Right forelimb (tissue), 1 donor: Measurements from ENCODE around the gene DIO2.

Source experiments
- DNase-seq: peaks from one replicate; pipeline ENCODE4 v3.0.0-alpha.2; 2018

DIO2 gene

DNA sequence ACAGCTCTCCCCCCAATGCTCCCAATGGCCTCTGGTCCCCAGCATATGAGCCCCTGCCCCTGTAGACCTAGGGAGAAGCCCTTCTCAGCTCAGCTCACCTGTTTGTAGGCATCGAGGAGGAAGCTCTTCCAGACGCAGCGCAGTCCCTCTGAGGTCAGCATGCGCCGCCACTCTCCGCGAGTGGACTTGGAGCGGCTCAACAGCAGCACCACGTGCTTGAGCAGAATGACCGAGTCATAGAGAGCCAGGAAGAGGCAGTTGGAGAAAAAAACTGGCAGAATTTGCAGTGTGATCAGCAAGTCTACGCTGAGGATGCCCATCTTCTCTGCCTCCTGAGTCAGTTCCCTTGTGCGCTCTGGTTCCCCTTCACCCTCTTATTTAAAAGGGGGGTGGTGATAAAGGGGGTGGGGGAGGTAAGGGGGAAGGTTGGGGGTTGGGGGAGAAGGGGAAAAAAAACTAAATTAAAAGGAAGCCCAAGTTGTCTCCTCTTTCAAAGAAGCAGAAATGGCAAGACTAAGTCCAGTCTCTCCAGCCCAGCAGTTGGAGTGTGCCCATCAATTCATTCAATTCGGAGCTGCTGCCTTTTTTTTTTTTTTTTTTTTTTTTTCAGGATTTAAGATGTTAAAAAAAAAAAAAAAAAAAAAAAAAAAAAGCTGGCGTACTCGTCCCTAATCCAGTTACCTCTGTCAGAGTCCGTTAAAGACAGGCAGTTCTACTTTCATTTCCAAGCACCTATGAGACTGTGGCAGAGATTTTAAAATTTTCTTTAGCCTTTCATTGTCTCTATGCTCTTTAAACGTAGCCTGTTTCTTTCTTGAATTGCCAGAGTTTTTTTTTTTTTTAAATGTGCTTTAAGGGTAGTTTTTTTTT is at the start of gene DIO2:
Gene DIO2 (minus strand): TSS at position 352 of the 870 bp plus-strand sequence. CDS start 32 bp downstream, at position 320.
- no peak for DNase-seq

DNA sequence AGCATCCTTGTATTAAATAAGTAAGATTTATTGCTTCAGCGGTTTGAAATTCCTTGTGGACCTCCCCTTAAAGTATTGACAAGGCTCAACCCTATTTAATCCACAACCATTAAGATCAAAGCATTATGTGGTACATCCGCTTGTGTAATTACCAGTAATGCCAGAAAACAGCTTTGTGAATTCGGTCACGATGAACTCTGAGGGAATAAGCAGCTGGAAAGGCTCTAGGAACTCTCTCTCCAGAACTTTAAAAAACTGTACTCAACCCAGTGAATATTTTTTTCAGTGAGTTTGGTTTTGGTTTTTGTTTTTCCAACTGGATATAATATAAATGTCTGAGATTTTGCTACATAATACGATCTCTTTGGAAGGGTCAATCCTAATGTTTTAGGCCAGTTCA is 49.3 kb upstream of the DIO2 start:
- no peak for DNase-seq

DNA sequence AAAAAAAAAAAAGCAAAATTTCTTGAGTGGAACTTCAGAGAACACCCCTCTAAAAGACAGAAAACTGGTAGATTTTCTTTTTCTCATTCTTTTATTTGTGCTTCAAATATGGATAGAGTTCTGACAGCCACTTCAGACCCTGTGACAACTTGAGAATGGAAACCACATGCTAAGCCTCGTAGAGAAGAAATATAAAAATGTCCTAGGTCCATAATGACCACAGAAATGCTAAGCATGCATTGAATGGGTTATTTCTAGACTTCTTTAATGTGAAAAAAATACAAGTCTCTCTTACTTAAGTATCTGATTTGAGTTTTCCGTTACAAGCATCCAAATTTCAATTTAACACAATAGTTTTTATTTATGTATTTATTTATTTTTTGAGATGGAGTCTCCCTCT is 28.3 kb upstream of the DIO2 start:
- DNase-seq = no peak

DNA sequence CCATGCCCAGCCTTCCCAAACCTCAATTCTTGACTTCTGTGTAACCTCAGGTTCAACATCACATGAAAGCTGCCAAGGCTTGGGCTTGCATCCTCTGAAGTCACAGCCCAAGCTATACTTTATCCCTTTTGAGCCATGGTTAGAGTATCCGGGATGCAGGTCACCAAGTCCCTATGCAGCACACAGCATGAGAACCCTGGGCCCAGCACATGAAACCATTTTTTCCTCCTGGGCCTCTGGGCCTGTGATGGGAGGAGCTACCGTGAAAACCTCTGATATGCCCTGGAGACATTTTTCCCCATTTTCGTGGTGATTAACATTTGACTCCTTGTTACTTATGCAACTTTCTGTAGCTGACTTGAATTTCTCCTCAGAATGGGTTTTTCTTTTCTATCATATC is 25.8 kb upstream of the DIO2 start:
- DNase-seq = no peak

GRCh38 chr14:80233470-80234089 is 22.3 kb upstream of the DIO2 start:
- no peak for DNase-seq

DNA sequence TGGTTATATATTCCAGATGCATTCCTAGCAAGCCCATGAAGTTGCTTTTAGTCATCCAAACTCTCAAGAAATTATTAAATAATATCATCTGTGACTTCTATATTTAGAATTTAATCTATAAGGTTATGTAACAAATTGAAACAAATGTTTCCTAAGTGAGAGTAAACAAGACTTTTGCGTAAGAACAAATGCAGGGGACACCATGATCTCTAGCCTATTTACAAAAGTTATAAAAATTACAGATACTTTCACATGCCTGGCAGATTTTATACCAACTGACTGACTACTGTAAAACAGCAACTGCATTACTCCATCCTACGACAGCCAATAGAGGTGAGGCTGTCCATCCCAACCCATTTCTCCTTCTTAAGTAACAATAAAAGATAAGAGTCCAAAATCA is 20.4 kb upstream of the DIO2 start:
- DNase-seq = no peak

GRCh38 chr14:80223696-80224465 is 12.6 kb upstream of the DIO2 start:
- no peak for DNase-seq

DNA sequence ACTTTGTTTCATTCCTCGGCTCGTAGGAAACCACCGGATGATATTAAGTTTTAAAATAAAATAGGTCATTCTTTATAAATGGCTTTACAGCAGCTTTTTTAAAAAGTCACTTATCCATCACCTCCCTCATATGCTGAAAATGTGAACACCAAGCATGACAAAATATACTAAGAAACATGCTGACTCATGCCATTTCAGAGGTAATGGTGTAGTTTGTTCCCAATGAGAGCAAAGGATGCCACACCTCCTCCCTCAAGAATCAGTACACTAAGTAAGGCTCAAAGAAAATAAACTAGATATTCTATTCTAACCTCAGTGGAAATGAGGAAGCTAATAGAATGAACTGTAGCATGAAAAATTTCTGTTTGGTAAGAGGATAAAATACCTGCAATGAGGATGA is 5.5 kb upstream of the DIO2 start:
- no peak for DNase-seq

DNA sequence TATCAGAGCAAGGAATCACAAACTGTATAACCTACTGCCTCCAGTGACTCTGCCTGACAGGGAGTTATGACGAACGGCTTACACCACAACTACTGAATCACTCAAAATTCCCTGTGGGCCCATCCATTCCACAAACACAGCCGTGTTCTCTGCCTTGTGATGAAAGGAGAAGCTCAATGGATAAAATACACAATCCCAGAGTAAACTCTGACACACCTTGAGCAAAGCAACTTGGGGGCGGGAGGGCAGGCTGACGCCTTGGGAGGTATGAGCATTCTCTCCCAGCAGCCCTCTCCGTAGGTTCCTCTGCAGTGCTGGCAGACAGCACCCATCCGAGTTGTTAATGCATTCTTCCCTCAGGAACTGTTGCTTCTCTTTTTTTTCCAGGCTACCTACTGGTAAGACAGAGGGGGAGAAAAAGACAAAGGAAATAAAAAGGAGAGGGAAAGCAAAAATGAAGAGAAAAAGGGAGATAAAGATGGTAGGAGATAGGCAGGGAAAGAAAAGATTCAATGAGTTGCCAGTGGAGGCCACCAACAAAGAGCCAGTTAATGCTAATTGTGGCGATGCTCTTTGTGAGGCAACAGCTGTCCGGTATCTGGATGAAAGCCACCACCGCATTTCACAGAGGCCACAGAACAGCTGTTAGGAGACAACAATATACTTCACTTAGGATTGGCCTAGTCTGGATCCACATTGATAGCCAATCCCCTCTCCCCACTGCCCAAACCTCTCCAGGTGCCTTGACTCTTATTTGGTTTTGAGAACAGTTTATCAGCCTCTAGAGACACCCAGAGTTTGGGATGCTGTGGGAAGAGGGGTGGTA is 4.7 kb upstream of the DIO2 start:
- DNase-seq = peak; percentile 51

DNA sequence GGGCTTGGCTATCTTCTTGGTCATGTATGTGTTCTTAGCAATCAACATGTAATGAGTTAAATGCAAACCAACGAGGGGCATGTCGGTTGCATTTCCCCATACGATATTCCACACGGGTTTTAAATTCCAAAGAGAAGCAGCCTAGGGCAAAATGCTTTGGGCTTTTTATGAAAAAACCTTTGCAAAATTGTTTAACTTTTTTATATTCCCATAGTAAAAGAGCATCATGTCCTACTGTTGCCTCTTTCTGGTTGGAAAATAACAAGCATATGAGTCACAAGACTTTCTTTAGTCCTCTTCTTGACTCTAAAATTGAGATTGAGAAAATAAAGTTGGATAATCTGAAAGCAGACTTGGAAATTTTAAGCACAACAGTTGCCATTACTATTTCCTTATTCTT is 3.8 kb upstream of the DIO2 start:
- DNase-seq = no peak

DNA sequence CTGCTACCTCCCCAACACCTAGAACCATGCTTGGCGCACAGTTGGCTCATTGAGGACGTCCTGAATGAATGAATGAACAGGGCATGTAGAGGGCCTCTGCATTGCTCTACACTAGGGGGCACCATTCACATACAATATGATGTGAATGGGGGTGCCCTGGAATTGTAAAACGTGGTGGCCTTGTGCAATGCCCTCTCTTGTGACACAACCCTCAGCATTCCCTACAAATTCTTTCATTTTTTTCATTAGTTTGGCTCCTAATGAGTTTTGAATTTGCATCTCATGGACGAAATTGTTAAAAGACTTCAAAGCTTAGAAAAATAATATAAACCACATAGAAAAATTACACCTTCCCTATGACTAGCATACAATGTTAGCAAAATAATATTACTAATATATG is 2.3 kb upstream of the DIO2 start:
- DNase-seq = no peak

- no peak for DNase-seq
These were observed 706 bp upstream of the DIO2 start for GRCh38 chr14:80212023-80212397.

- DNase-seq = no peak
These were observed 2.8 kb downstream of the DIO2 start for GRCh38 chr14:80208461-80208860.

GRCh38 chr14:80206351-80207080 is 4.8 kb downstream of the DIO2 start:
- no peak for DNase-seq

DNA sequence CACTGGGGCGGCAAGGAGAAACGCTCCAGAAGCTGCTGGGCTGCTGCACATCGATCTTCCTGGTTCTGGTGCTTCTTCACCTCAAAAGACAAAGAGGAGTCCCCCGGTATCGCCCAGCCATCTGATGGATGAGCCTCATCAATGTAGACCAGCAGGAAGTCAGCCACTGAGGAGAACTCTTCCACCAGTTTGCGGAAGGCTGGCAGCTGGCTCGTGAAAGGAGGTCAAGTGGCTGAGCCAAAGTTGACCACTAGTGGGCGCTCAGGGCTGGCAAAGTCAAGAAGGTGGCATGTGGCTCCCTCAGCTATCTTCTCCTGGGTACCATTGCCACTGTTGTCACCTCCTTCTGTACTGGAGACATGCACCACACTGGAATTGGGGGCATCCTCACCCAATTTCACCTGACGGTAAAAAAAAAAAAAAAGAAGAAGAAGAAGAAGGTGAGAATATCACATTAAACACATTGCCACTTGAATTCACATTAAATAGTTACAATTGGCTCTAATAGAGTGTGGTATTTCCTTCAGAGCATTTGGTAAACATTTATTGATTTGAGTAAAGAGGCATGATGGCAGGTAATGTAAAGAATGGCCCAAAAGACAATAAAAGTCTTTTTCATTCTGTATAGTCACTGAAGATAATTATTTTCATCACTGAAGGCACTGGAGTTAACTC is 8.3 kb downstream of the DIO2 start:
- no peak for DNase-seq

GRCh38 chr14:80200093-80200492 is 11.2 kb downstream of the DIO2 start:
- DNase-seq = no peak

DNA sequence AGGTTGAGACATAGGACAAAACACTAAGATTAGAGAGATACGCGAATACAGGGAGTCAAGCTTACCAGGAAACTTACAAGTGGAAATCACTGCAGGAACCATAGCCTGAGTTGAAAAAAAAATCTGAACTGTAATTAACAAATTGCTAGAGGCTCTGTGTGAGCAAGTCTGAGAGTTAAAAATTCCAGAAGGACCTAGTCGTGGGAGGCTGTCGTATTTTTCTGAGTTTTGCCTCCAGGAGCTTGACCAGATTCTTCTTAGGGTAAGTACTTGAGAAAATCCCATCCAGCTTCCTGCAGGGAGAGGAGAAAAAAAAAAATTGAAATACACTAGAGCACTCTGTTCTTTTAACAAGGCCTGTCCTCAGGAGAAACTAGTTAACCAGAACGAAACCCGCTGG is 22.7 kb downstream of the DIO2 start:
- DNase-seq = no peak

- no peak for DNase-seq
These were observed 25.0 kb downstream of the DIO2 start for GRCh38 chr14:80186301-80186800.

GRCh38 chr14:80176893-80177292 is 34.4 kb downstream of the DIO2 start:
- DNase-seq = no peak

DNA sequence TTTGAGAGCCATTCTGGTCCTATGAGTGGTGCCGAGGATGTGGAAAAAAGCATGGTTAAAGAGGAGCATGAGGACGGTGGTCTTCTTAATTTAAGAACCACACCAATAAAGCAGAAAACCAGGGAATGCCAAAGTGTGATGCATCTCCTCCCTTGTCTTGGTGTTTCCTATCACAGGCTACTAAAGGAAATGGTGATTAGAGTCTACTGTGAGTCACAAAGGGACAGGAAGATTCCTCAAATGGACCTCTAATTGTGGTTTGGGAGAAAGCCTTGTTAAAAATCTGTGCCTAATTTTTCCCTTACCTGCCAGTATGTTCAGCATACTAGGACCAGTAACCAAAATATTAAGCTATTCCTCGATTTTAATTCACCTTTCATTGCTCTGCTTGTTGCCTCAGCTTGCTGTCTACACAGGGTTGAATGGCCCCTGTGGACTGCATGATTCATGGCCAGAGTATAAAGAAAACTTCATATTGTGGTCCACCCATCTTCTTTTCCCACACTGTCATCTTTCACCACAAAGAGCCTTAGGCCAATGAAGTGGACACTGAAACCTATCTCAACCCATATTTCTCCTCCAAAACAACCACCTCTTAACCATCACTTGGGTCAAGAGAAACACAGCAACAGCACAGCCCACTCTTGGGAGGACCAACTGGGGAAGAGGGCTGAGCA is 38.8 kb downstream of the DIO2 start:
- DNase-seq = no peak
